Measurements from ENCODE around the gene CORIN. TPM values are rescaled to one million over a fixed set of nuclear protein-coding genes. Genes with fewer than 3 reads are reported as not detected.

Gene CORIN
- 0.18 and 0.19 TPM in 2 replicates for total RNA-seq

GRCh38 chr4:47837908-47838294, at the start of gene CORIN:
CORIN (minus strand) TSS chr4:47838067; CDS start chr4:47837949, 118 bp downstream.
- DNase-seq (ENCODE audit: extremely low read depth, low read depth, low spot score), result no peak

- no peak for DNase-seq (ENCODE audit: extremely low read depth, low read depth, low spot score)
These were observed 44.4 kb upstream of the CORIN start for GRCh38 chr4:47882228-47882627.

- no peak for DNase-seq (ENCODE audit: extremely low read depth, low read depth, low spot score)
These were observed 41.6 kb upstream of the CORIN start for GRCh38 chr4:47879458-47879857.

- DNase-seq (ENCODE audit: extremely low read depth, low read depth, low spot score), result no peak
These were observed 39.1 kb upstream of the CORIN start for GRCh38 chr4:47876784-47877546.

GRCh38 chr4:47876310-47876709, 38.4 kb upstream of the CORIN start:
- no peak for DNase-seq (ENCODE audit: extremely low read depth, low read depth, low spot score)

- DNase-seq (ENCODE audit: extremely low read depth, low read depth, low spot score), result no peak
These were observed 36.1 kb upstream of the CORIN start for GRCh38 chr4:47873877-47874541.

GRCh38 chr4:47863486-47863885, 25.6 kb upstream of the CORIN start:
- no peak for DNase-seq (ENCODE audit: extremely low read depth, low read depth, low spot score)

GRCh38 chr4:47862297-47862696, 24.4 kb upstream of the CORIN start:
- no peak for DNase-seq (ENCODE audit: extremely low read depth, low read depth, low spot score)

- no peak for DNase-seq (ENCODE audit: extremely low read depth, low read depth, low spot score)
These were observed 22.4 kb upstream of the CORIN start for GRCh38 chr4:47860305-47860704.

- no peak for DNase-seq (ENCODE audit: extremely low read depth, low read depth, low spot score)
These were observed 20.1 kb upstream of the CORIN start for GRCh38 chr4:47858006-47858405.

- DNase-seq (ENCODE audit: extremely low read depth, low read depth, low spot score), result no peak
These were observed 18.8 kb upstream of the CORIN start for GRCh38 chr4:47856713-47857112.

- no peak for DNase-seq (ENCODE audit: extremely low read depth, low read depth, low spot score)
These were observed 17.5 kb upstream of the CORIN start for GRCh38 chr4:47855350-47855749.

GRCh38 chr4:47852136-47852535, 14.3 kb upstream of the CORIN start:
- DNase-seq (ENCODE audit: extremely low read depth, low read depth, low spot score), result no peak

GRCh38 chr4:47849466-47849865, 11.6 kb upstream of the CORIN start:
- no peak for DNase-seq (ENCODE audit: extremely low read depth, low read depth, low spot score)

GRCh38 chr4:47848041-47848440, 10.2 kb upstream of the CORIN start:
- no peak for DNase-seq (ENCODE audit: extremely low read depth, low read depth, low spot score)

- DNase-seq (ENCODE audit: extremely low read depth, low read depth, low spot score), result no peak
These were observed 5.1 kb upstream of the CORIN start for GRCh38 chr4:47842985-47843384.

GRCh38 chr4:47840291-47840690, 2.4 kb upstream of the CORIN start:
- no peak for DNase-seq (ENCODE audit: extremely low read depth, low read depth, low spot score)

- DNase-seq (ENCODE audit: extremely low read depth, low read depth, low spot score), result no peak
These were observed 1.4 kb upstream of the CORIN start for GRCh38 chr4:47839259-47839658.

GRCh38 chr4:47838445-47838844, 578 bp upstream of the CORIN start:
- no peak for DNase-seq (ENCODE audit: extremely low read depth, low read depth, low spot score)

- DNase-seq (ENCODE audit: extremely low read depth, low read depth, low spot score), result no peak
These were observed 566 bp downstream of the CORIN start for GRCh38 chr4:47837094-47837907.

- DNase-seq (ENCODE audit: extremely low read depth, low read depth, low spot score), result no peak
These were observed 1.2 kb downstream of the CORIN start for GRCh38 chr4:47836641-47837093.

Data from glomerular endothelial cell (primary cell).